ENCODE results near the gene TAS1R1.
A peak's percentile ranks its signal among the peaks of the same experiment; 100 is the strongest.

Gene TAS1R1

DNA sequence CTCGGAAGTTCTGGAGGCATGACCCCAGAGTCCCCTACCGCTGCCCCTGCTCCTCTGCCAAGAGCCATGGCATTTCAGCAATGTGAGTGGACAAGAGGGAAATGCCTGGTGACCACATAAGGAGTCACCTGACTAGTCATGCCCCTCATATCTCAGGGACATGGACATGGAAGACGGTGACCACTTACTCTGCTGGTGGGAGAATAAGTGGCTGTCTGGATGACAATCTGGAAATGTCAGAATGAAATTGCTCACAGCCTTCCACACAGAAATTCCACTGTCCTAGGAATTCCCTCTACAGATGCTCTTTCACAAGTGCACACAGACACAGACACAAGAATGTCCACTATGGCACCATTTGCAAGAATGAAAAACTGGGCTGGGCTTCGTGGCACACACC, 39.3 kb upstream of the TAS1R1 start:
- H3K4me3 ChIP-seq = no peak overlapping the region
- H3K9me3 ChIP-seq (replicated peaks in 1 of 11) = no peaks in the 10 kb centered on the region
- H3K4me2 ChIP-seq = no peak overlapping the region
- no peak overlapping the region for H3K27ac ChIP-seq
- H3K4me1 ChIP-seq = peaks cover 7 to 34% (median 17%) of the 10 kb centered on the region in 10 experiments; a peak in 16 of 20 replicates
- no peak for TF ChIP-seq Cebpa-rat (IDR thresholded peaks at IDR 0.05)
- peaks cover 0 to 2% (median 0%) of the 10 kb centered on the region in 11 experiments; a peak in 1 of 22 replicates for H3K36me3 ChIP-seq
- no peak overlapping the region for H3K9ac ChIP-seq
- H4K20me1 ChIP-seq = peaks cover 0 to 32% (median 14%) of the 10 kb centered on the region in 11 experiments; a peak in 9 of 22 replicates
- H3K27me3 ChIP-seq = peaks cover 0 to 14% (median 0%) of the 10 kb centered on the region in 11 experiments; a peak in 2 of 22 replicates

DNA sequence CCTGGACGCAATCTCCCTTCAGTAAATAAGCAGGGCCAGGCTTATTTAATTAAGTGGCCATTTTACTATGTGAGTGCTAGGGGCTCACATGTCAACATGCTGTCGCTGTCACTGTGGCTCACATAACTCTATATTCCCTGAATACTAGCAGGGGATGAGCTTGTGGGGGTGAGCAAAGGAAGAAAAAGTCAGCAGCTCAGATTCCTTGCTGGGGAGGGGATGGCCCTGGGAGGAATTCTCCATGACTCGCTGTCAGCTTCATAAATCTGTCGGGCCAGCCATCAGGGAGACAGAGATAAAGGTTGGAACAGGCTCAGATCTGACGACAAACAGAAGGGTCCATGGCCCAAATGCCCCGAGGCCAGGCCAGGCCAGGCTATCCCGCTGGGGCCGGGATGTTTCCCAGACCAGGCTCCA, 37.7 kb upstream of the TAS1R1 start:
- no peak for TF ChIP-seq Cebpa-rat (IDR thresholded peaks at IDR 0.05)
- H3K4me2 ChIP-seq = no peak overlapping the region
- H3K9ac ChIP-seq = no peak overlapping the region
- peaks cover 0 to 32% (median 22%) of the 10 kb centered on the region in 11 experiments; a peak in 9 of 22 replicates for H4K20me1 ChIP-seq
- H3K36me3 ChIP-seq = peaks cover 0 to 16% (median 4%) of the 10 kb centered on the region in 11 experiments; a peak in 4 of 22 replicates
- no peaks in the 10 kb centered on the region; a peak in 1 of 22 replicates for H3K27me3 ChIP-seq
- H3K9me3 ChIP-seq (replicated peaks in 1 of 11) = no peaks in the 10 kb centered on the region
- peaks cover 7 to 23% (median 16%) of the 10 kb centered on the region in 10 experiments; a peak in 16 of 20 replicates for H3K4me1 ChIP-seq
- H3K4me3 ChIP-seq = no peak overlapping the region
- H3K27ac ChIP-seq = no peak overlapping the region

DNA sequence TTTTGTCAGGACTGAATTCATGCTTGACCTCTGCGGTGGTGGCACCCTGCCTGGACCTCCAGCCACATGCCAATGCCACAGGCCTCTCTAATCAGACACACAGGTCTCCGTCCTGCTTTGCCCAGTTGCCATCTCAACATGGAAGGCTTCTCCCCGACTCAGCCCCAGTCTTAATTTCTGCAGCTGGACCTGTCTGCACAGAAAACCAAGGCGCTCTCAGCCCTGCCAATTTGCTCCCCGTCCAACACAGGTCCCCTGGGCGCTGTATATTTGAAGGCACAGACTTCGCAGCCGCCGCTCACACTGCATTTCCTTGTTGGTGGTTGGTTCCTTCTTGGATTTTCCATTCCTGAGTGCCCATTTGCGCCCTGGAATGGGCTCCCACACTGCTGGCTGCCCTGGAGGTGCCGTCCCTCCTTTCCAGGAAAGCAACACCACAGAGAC, 35.6 kb upstream of the TAS1R1 start:
- Histone ChIP-seq H3K27me3 (no peaks in the 10 kb centered on the region; a peak in 1 of 22 replicates), H3K36me3 (peaks cover 0 to 25% (median 7%) of the 10 kb centered on the region in 11 experiments; a peak in 11 of 22 replicates), H4K20me1 (peaks cover 0 to 50% (median 25%) of the 10 kb centered on the region in 11 experiments; a peak in 10 of 22 replicates), H3K9ac (peak overlapping the region in 2 of 11 experiments; percentile 17 to 29; a peak in 1 of 22 replicates), H3K4me3 (no peak overlapping the region), H3K9me3 (replicated peaks in 1 of 11) (no peaks in the 10 kb centered on the region), H3K27ac (no peak overlapping the region), H3K4me1 (peaks cover 7 to 23% (median 15%) of the 10 kb centered on the region in 10 experiments; a peak in 16 of 20 replicates), H3K4me2 (peak overlapping the region in 9 of 11 experiments; percentile 20 to 79 (median 52); a peak in 16 of 22 replicates)
- TF ChIP-seq Cebpa-rat (IDR thresholded peaks at IDR 0.05) = no peak

DNA sequence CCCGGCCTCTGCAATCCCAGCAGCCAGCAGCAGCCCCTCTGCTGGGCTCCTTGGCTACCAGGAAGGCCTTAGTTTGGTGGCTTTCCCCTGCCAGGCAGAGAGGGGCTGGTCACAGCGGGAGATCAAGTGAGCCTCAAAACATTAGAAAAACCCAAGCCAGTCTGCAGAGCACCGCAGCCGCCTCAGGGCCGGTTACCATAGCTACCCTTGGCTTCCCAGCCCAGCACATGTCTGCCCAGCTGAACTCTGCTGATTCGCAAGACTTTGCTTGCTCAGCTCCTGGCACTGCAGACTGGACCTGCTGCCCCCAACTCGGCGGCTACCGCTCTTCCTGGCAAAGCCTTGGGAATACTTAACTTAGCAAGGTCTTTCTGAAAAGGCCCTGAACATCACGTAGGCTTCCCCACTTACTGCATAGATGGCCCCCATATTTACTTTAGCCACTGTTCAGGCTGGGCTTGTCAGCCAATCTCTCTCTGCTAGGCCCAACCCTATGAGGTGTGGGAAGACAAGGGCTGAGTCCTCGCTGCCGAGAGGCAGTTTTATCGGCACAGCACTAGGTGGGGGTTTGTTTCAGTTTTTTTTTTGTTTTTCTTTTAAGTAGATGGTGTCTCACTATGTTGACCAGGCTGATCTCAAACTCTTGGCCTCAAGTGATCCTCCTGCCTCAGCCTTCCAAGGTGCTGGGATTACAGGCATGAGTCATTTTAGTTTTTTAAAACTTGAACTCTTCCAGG, 35.0 kb upstream of the TAS1R1 start:
- H3K4me3 ChIP-seq = no peak overlapping the region
- no peaks in the 10 kb centered on the region for H3K9me3 ChIP-seq (replicated peaks in 1 of 11)
- H3K9ac ChIP-seq = peak overlapping the region in 2 of 11 experiments; percentile 17 to 29; a peak in 1 of 22 replicates
- H3K4me1 ChIP-seq = peaks cover 7 to 23% (median 15%) of the 10 kb centered on the region in 10 experiments; a peak in 16 of 20 replicates
- H3K36me3 ChIP-seq = peaks cover 2 to 31% (median 11%) of the 10 kb centered on the region in 11 experiments
- H3K4me2 ChIP-seq = peak overlapping the region in 9 of 11 experiments; percentile 20 to 79 (median 52); a peak in 16 of 22 replicates
- peaks cover 0 to 56% (median 25%) of the 10 kb centered on the region in 11 experiments; a peak in 10 of 22 replicates for H4K20me1 ChIP-seq
- no peaks in the 10 kb centered on the region; a peak in 1 of 22 replicates for H3K27me3 ChIP-seq
- no peak for TF ChIP-seq Cebpa-rat (IDR thresholded peaks at IDR 0.05)
- H3K27ac ChIP-seq = no peak overlapping the region

DNA sequence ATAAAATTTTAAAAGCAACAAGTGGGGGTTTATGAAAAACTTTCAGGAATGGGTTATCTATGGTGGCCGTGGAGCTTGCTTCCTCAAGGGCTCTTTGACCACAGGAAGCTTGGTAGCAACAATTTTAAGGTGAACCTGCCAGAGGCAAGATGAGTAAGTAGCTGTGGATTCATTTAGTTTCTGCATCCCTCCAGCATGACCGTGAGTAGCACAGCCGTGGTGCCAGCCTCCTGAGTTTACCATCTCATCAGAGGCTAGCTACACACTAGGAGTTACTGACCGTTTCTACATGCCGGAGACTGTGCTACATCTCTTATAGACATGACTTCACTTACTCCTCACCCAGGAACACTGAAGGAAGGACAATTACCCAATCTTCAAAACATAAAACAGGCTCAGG, 33.6 kb upstream of the TAS1R1 start:
- H3K36me3 ChIP-seq = peaks cover 16 to 45% (median 26%) of the 10 kb centered on the region in 11 experiments
- no peak overlapping the region for H3K4me2 ChIP-seq
- peaks cover 7 to 23% (median 15%) of the 10 kb centered on the region in 10 experiments; a peak in 16 of 20 replicates for H3K4me1 ChIP-seq
- H3K27me3 ChIP-seq = no peaks in the 10 kb centered on the region; a peak in 1 of 22 replicates
- 0 out of 22 replicates have a peak overlapping the region, but pooled peaks of 1 of the 11 experiments have one; percentile 7 for H3K9ac ChIP-seq
- no peak for TF ChIP-seq Cebpa-rat (IDR thresholded peaks at IDR 0.05)
- H4K20me1 ChIP-seq = peaks cover 0 to 69% (median 25%) of the 10 kb centered on the region in 11 experiments; a peak in 10 of 22 replicates
- no peak overlapping the region for H3K4me3 ChIP-seq
- H3K9me3 ChIP-seq (replicated peaks in 1 of 11) = no peaks in the 10 kb centered on the region
- H3K27ac ChIP-seq = no peak overlapping the region

DNA sequence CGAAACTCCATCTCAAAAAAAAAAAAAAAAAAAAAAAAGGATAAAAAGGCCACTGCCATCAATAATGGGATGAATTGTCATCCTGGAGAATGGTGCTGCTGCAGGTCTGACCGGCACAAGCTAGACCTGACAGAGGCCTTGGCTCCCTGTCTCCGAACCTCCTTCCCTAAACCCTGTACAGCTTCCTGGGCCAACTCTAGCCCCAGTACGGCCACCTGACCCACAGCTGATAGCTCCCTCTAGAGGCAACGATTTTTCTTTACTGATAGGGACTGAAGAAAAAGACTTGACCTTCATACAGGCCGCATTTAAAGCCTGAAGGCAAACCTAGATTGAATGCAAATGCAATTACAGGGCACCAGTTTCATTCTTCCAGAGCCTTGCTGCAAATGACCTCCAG, 31.5 kb upstream of the TAS1R1 start:
- Histone ChIP-seq H4K20me1 (peaks cover 0 to 82% (median 32%) of the 10 kb centered on the region in 11 experiments; a peak in 10 of 22 replicates), H3K4me1 (peaks cover 7 to 20% (median 15%) of the 10 kb centered on the region in 10 experiments; a peak in 16 of 20 replicates), H3K9me3 (replicated peaks in 1 of 11) (no peaks in the 10 kb centered on the region), H3K9ac (no peak overlapping the region), H3K36me3 (peaks cover 36 to 65% (median 46%) of the 10 kb centered on the region in 11 experiments), H3K4me2 (no peak overlapping the region), H3K27ac (no peak overlapping the region), H3K27me3 (no peaks in the 10 kb centered on the region; a peak in 1 of 22 replicates), H3K4me3 (no peak overlapping the region)
- TF ChIP-seq Cebpa-rat (IDR thresholded peaks at IDR 0.05) = no peak

DNA sequence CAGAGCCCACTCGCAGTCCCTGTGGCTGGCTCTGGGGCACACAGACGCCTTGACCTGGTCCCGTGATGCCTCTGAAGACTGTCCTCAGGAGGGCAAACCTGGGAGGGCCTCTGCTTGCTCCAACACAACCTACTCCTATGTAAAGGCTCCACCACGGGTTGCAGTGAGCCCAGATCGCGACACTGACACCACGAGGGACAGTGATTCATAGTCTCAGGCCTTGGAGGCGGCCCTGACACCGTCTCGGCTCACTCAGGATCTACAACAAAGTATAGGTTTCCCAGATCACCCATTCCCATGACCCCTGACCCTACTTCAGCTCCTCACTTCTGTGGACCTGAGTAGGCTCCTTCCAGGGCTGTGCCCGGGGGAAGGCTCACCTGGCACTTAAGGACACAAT, 28.8 kb upstream of the TAS1R1 start:
- Histone ChIP-seq H3K36me3 (peaks cover 56 to 86% (median 74%) of the 10 kb centered on the region in 11 experiments), H3K9me3 (replicated peaks in 1 of 11) (no peaks in the 10 kb centered on the region), H4K20me1 (peaks cover 0 to 76% (median 15%) of the 10 kb centered on the region in 11 experiments; a peak in 11 of 22 replicates), H3K27me3 (no peaks in the 10 kb centered on the region), H3K27ac (no peak overlapping the region), H3K4me2 (no peak overlapping the region), H3K9ac (no peak overlapping the region), H3K4me1 (no peaks in the 10 kb centered on the region), H3K4me3 (no peak overlapping the region)
- no peak for TF ChIP-seq Cebpa-rat (IDR thresholded peaks at IDR 0.05)

DNA sequence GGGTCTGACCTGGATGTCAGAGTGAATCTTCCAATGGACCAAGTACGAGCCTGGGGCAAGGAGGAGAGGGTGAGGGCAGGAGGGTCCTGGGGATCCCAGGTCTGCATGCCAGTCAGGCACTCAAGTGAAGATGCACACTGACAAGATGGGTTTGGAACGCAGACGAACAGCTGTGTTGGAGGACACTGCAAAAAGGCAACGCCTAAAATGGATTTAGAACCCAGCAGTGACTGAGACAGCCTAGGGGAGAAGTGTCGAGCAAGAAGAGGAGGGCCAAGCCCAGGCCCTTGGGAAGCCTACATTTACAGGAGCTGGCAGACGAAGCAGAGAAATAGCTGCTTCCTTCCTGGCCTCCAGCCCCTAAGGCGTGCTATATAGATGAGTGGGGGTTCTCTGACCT, 26.6 kb upstream of the TAS1R1 start:
- H3K9me3 ChIP-seq (replicated peaks in 1 of 11) = no peaks in the 10 kb centered on the region
- H3K4me1 ChIP-seq = no peaks in the 10 kb centered on the region
- no peak overlapping the region for H3K4me3 ChIP-seq
- peaks cover 0 to 56% (median 17%) of the 10 kb centered on the region in 11 experiments; a peak in 12 of 22 replicates for H4K20me1 ChIP-seq
- H3K9ac ChIP-seq = no peak overlapping the region
- TF ChIP-seq Cebpa-rat (IDR thresholded peaks at IDR 0.05) = no peak
- no peak overlapping the region for H3K27ac ChIP-seq
- H3K27me3 ChIP-seq = no peaks in the 10 kb centered on the region
- no peak overlapping the region for H3K4me2 ChIP-seq
- peaks cover 78 to 98% (median 92%) of the 10 kb centered on the region in 11 experiments for H3K36me3 ChIP-seq
